CD14-positive monocyte (primary cell): ENCODE measurements around the gene PLXNA4. TPM values are rescaled to one million over a fixed set of nuclear protein-coding genes. Genes with fewer than 3 reads are reported as not detected.
A peak's percentile ranks its signal among the peaks of the same experiment; 100 is the strongest.

Experiments
- DNase-seq, 3 donors: peaks; one replicate each; pipeline ENCODE4 v3.0.0-alpha.2; 2011 to 2022
- H2AFZ ChIP-seq: 2 replicates; pipeline ENCODE4 v1.6.0; 2012; ENCODE audit warnings: mild to moderate bottlenecking, low read depth, low read length, inconsistent platforms; ENCODE audit not compliant: insufficient read depth, poor library complexity, severe bottlenecking
- H3K27ac ChIP-seq, 2 donors: 1 replicate in 1 of 2; 2 replicates in 1 of 2; pipeline ENCODE4 v1.5.1; 2012 to 2013; ENCODE audit warnings: low read length in 2 of 2, control low read depth in 1 of 2, inconsistent platforms in 1 of 2, low read depth in 1 of 2, mild to moderate bottlenecking in 1 of 2
- H3K27me3 ChIP-seq, 2 donors: one replicate each; pipeline versions ENCODE4 v1.6.0 to v1.6.1; 2011 to 2013; ENCODE audit warnings: low read length in 2 of 2; ENCODE audit not compliant: control insufficient read depth in 2 of 2, insufficient read depth in 2 of 2
- H3K36me3 ChIP-seq, 2 donors: replicated peaks in 1 of 2; 1 replicate in 1 of 2; 2 replicates in 1 of 2; pipeline versions ENCODE4 v1.5.1 to v1.6.1; 2012 to 2013; ENCODE audit warnings: low read length in 2 of 2, control low read depth in 1 of 2, inconsistent platforms in 1 of 2, mild to moderate bottlenecking in 1 of 2; ENCODE audit not compliant: insufficient read depth in 2 of 2, control insufficient read depth in 1 of 2
- H3K4me1 ChIP-seq, 2 donors: 1 replicate in 1 of 2; 2 replicates in 1 of 2; pipeline versions ENCODE4 v1.5.1 to v1.6.1; 2012 to 2013; ENCODE audit warnings: low read length in 2 of 2, control low read depth in 1 of 2, inconsistent platforms in 1 of 2, mild to moderate bottlenecking in 1 of 2, moderate library complexity in 1 of 2; ENCODE audit not compliant: insufficient read depth in 2 of 2, control insufficient read depth in 1 of 2
- H3K4me2 ChIP-seq: replicated peaks from 2 replicates; pipeline ENCODE3; 2012; ENCODE audit warnings: low read length, moderate library complexity, mild to moderate bottlenecking; ENCODE audit not compliant: poor library complexity, severe bottlenecking; ENCODE audit errors: extremely low read depth
- H3K4me3 ChIP-seq, 3 experiments: fragments of 200-600 bp in 1 of 3; sonication (generic) in 1 of 3; replicated peaks in 1 of 3; 1 replicate in 2 of 3; 2 replicates in 1 of 3; pipeline ENCODE4 v1.5.1; 2011 to 2013; ENCODE audit warnings: low read length in 3 of 3, mild to moderate bottlenecking in 3 of 3, control low read depth in 2 of 3, low read depth in 2 of 3, inconsistent platforms in 1 of 3, moderate library complexity in 1 of 3
- H3K79me2 ChIP-seq: 2 replicates; pipeline ENCODE4 v1.6.0; 2012; ENCODE audit warnings: mild to moderate bottlenecking, control low read depth, inconsistent platforms, low read length, moderate library complexity; ENCODE audit not compliant: insufficient read depth
- H3K9ac ChIP-seq: 2 replicates; pipeline ENCODE4 v1.6.0; 2017; ENCODE audit warnings: low read length, mild to moderate bottlenecking; ENCODE audit not compliant: insufficient read depth, poor library complexity, severe bottlenecking
- H3K9me3 ChIP-seq, 2 donors: replicated peaks in 1 of 2; 1 replicate in 1 of 2; 2 replicates in 1 of 2; pipeline versions ENCODE4 v1.5.1 to v1.6.1; 2012 to 2013; ENCODE audit warnings: low read length in 2 of 2, control low read depth in 1 of 2; ENCODE audit not compliant: control insufficient read depth in 1 of 2, insufficient read depth in 1 of 2
- H4K20me1 ChIP-seq: 2 replicates; pipeline ENCODE4 v1.6.0; 2012; ENCODE audit warnings: mild to moderate bottlenecking, low read length, control low read depth, moderate library complexity; ENCODE audit not compliant: insufficient read depth
- H3K27ac Mint-ChIP-seq, 7 donors: one replicate each; pipeline ENCODE4 v1.8.0; 2020; ENCODE audit warnings: mild to moderate bottlenecking in 7 of 7, mixed read lengths in 7 of 7, moderate library complexity in 6 of 7, inconsistent platforms in 2 of 7
- H3K27me3 Mint-ChIP-seq, 3 donors: one replicate each; pipeline ENCODE4 v1.8.0; 2021 to 2022; ENCODE audit warnings: low read depth in 3 of 3, mild to moderate bottlenecking in 3 of 3, mixed read lengths in 3 of 3, moderate library complexity in 3 of 3, inconsistent platforms in 1 of 3
- H3K36me3 Mint-ChIP-seq, 2 donors: one replicate each; pipeline ENCODE4 v1.8.0; 2020; ENCODE audit warnings: mixed read lengths in 2 of 2, inconsistent platforms in 1 of 2, mild to moderate bottlenecking in 1 of 2
- H3K4me1 Mint-ChIP-seq: one replicate; pipeline ENCODE4 v1.8.0; 2020; ENCODE audit warnings: mild to moderate bottlenecking, mixed read lengths
- H3K4me3 Mint-ChIP-seq, 2 donors: one replicate each; pipeline ENCODE4 v1.8.0; 2020; ENCODE audit warnings: mild to moderate bottlenecking in 2 of 2, mixed read lengths in 2 of 2, moderate library complexity in 1 of 2
- H3K9me3 Mint-ChIP-seq, 7 donors: one replicate each; pipeline ENCODE4 v1.8.0; 2020 to 2022; ENCODE audit warnings: mixed read lengths in 7 of 7, mild to moderate bottlenecking in 6 of 7, moderate library complexity in 6 of 7, inconsistent platforms in 2 of 7
- WGBS: methylation state at CpG from one replicate; pipeline ENCODE4 v1.1.5; 2013; ENCODE audit warnings: missing lambda C conversion rate; ENCODE audit not compliant: insufficient coverage; 5-methylcytosine and 5-hydroxymethylcytosine counted together
- intact Hi-C, 2 donors: fragments of 100-400 bp; cut with micrococcal nuclease; formaldehyde crosslinking; loops; one replicate each; pipeline versions ENCODE4 v1.15.0 to v1.15.1; 2023
- polyA plus RNA-seq, 3 donors: library from polyadenylated mRNA; depleted of rRNA in 1 of 3; unstranded in 2 of 3; stranded (reverse) in 1 of 3; fragments of 300-500 nt in 2 of 3; fragments of >200 nt in 1 of 3; fragmentation: Illumina TruSeq in 2 of 3; gene quantifications; 1 replicate in 2 of 3; 2 replicates in 1 of 3; pipeline ENCODE4 v1.2.3, GENCODE V29; 2012 to 2021
- TF ChIP-seq, protein P1 (sequence below): fragments of 200-600 bp; IDR thresholded peaks from one replicate; pipeline ENCODE4 v1.8.0; 2022; ENCODE audit warnings: antibody characterized with exemption, mild to moderate bottlenecking

Gene PLXNA4
- polyA plus RNA-seq, 3 donors: not detected

DNA sequence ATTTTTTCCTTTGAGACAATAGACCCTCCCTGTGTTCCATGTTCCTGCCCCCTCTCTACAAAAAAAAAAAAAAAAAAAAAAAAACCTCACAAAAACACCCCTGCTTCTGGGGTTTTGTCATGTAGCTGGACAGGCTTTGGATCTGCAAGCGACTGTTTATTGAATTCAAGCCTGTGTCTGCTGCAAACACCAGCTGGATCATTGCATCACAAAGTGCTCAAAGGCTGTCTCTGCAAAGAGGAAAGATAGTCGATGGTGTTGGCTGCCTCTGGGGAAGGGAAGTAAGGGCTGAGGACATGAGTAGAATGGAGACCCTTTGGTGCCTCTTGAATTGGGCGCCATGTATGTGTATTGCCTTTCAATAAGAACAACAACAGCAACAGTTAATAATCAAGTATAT is 471.2 kb downstream of the PLXNA4 start:
- Histone ChIP-seq H3K79me2 (no peaks in the 10 kb centered on the region), H3K27ac (no peak overlapping the region), H3K4me1 (no peaks in the 10 kb centered on the region), H3K27me3 (no peaks in the 10 kb centered on the region), H3K4me3 (no peak overlapping the region), H4K20me1 (no peaks in the 10 kb centered on the region), H3K4me2 (no peak overlapping the region), H3K9me3 (no peaks in the 10 kb centered on the region), H3K36me3 (no peaks in the 10 kb centered on the region), H3K9ac (no peak overlapping the region), H2AFZ (no peak overlapping the region)
- TF ChIP-seq, protein P1, sequence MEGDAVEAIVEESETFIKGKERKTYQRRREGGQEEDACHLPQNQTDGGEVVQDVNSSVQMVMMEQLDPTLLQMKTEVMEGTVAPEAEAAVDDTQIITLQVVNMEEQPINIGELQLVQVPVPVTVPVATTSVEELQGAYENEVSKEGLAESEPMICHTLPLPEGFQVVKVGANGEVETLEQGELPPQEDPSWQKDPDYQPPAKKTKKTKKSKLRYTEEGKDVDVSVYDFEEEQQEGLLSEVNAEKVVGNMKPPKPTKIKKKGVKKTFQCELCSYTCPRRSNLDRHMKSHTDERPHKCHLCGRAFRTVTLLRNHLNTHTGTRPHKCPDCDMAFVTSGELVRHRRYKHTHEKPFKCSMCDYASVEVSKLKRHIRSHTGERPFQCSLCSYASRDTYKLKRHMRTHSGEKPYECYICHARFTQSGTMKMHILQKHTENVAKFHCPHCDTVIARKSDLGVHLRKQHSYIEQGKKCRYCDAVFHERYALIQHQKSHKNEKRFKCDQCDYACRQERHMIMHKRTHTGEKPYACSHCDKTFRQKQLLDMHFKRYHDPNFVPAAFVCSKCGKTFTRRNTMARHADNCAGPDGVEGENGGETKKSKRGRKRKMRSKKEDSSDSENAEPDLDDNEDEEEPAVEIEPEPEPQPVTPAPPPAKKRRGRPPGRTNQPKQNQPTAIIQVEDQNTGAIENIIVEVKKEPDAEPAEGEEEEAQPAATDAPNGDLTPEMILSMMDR: no peak
- DNase-seq: no peak
- peaks cover 0 to 27% (median 3%) of the 10 kb centered on the region in 7 donors for H3K9me3 Mint-ChIP-seq
- intact Hi-C loops: no loop called here
- no peaks in the 10 kb centered on the region for H3K36me3 Mint-ChIP-seq
- H3K4me1 Mint-ChIP-seq: no peaks in the 10 kb centered on the region
- peak overlapping the region in 1 of 7 donors; percentile 57 for H3K27ac Mint-ChIP-seq
- H3K27me3 Mint-ChIP-seq: peaks cover 2 to 3% (median 3%) of the 10 kb centered on the region in 3 donors
- no peak overlapping the region for H3K4me3 Mint-ChIP-seq
- 80% methylated on average over 1 of the region's 3 CpGs for WGBS

DNA sequence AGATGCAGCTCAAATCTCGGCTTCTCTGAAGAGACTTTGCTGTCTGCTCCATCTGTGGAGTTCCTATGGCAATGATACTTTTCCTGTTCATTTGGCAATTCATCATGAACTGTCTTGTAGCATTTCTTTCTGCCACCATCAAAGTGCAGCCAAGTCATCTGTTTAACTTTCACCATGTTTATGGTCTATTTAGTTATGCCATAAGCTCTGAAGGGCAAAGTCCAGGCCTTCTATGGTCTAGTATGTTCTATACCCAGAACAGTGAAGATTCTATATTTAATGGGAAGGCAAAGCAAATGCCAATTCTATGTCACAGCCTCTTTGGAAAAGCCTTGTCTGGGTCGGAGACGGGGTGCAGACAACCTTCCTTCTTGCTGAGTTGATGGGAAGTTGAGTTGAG is 472.6 kb downstream of the PLXNA4 start:
- no peaks in the 10 kb centered on the region for H3K9me3 ChIP-seq
- TF ChIP-seq, protein P1: no peak
- DNase-seq: no peak
- H3K27me3 ChIP-seq: no peaks in the 10 kb centered on the region
- H3K4me1 ChIP-seq: no peaks in the 10 kb centered on the region
- H3K79me2 ChIP-seq: no peaks in the 10 kb centered on the region
- H3K4me3 ChIP-seq: no peak overlapping the region
- H3K27ac ChIP-seq: no peak overlapping the region
- no peak overlapping the region for H3K4me2 ChIP-seq
- 100% methylated on average over 2 of the region's 3 CpGs for WGBS
- Mint-ChIP-seq H3K27me3 (peaks cover 2 to 4% (median 3%) of the 10 kb centered on the region in 3 donors), H3K36me3 (no peaks in the 10 kb centered on the region), H3K27ac (no peak overlapping the region), H3K4me1 (no peaks in the 10 kb centered on the region), H3K4me3 (no peak overlapping the region), H3K9me3 (peaks cover 0 to 22% (median 3%) of the 10 kb centered on the region in 7 donors)
- H2AFZ ChIP-seq: no peak overlapping the region
- intact Hi-C loops: no loop called here
- H4K20me1 ChIP-seq: no peaks in the 10 kb centered on the region
- H3K36me3 ChIP-seq: no peaks in the 10 kb centered on the region
- H3K9ac ChIP-seq: no peak overlapping the region
